ENCODE measurements around the gene IP6K3.

- no peak for TF ChIP-seq CTCF (IDR thresholded peaks at IDR 0.05)
- no peak for TF ChIP-seq EZH2 (IDR thresholded peaks at IDR 0.05; ENCODE audit: borderline replicate concordance, insufficient read depth, low read depth, low read length, poor library complexity, severe bottlenecking)
Observed at GRCh38 chr6:33732817-33733708, 13.6 kb downstream of the IP6K3 start.
